Umbilical cord (tissue), 2 donors: ENCODE measurements around the gene DUSP9. TPM values are rescaled to one million over a fixed set of nuclear protein-coding genes. Genes with fewer than 3 reads are reported as not detected.

Source experiments
- DNase-seq: peaks from one replicate; pipeline ENCODE4 v3.0.0-alpha.2; 2015; ENCODE audit warnings: low spot score
- total RNA-seq: library from RNA; depleted of rRNA; stranded (reverse); fragments of >200 nt; gene quantifications from one replicate; pipeline ENCODE4 v1.2.3, GENCODE V29; 2014; ENCODE audit warnings: low replicate concordance; ENCODE audit not compliant: insufficient read depth

DUSP9 gene
- total RNA-seq, 1 donor from 2014 or later, result 6.3 TPM

GRCh38 chrX:153621949-153622598, 24.9 kb upstream of the DUSP9 start:
- no peak for DNase-seq

DNA sequence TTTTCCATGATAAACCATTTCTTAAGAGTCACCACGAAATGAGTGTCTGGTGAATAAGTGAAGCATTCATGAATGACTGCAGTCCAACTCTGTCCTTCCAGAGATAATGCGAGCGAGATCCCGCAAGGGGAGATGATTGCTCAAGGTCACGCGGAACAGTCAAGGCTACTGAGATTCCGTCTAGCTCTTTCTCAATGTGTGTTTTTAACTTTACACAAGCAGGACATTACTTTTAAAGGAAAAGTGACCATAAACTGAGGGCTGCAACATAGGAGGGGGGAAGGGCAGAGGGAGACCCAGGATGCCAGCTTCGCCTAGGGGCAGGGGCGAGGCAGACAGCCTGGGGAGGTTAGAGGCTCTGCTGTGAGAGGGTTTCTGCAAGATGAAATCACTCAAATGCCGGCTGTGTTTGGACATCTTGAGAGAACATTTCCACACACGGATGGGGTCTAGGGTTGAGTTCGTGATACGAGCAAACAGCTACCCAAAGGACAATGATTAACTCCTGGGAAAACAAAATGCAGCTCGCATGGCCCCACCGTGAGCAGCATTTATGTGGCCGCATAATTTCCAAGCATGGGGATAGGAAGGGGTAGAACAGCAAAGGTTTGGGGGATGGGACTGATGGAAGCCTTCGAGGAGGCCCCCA, 24.2 kb upstream of the DUSP9 start:
- no peak for DNase-seq

DNA sequence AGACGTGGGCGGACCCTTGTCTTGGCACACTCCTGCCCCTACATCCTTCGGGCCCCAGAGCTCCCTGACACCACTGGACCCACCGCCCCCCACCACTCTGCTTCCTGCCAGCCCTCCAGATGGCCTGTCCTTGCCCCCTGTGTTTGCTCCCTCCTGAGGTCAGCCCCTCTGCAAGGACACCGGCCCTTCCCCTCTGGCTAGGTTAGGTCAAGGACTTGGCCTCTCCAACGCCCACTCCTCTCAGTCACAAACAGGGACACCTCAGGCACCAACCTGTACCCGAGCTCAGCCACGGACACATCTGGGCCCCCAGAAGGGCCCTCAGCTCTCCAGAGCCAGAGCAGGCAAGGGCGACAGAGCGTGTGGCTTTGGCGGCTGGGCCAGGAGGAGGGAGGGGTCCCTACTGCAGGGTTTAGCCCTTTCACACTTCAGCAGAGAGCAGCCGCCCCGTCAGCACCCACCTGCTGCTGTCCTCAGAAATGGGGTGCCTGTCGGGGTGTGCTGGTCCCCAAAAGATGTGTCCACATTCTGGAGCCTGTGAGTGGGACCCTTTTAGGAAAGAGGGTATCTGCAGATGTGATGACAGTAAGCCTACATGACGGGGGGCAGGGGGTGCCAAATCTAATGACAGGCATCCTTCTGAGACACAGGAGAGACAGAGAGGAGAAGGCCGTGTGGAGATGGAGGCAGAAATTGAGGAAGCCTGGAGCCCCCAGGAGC, 23.5 kb upstream of the DUSP9 start:
- DNase-seq, result no peak

GRCh38 chrX:153624196-153625091, 22.6 kb upstream of the DUSP9 start:
- DNase-seq, result no peak

DNA sequence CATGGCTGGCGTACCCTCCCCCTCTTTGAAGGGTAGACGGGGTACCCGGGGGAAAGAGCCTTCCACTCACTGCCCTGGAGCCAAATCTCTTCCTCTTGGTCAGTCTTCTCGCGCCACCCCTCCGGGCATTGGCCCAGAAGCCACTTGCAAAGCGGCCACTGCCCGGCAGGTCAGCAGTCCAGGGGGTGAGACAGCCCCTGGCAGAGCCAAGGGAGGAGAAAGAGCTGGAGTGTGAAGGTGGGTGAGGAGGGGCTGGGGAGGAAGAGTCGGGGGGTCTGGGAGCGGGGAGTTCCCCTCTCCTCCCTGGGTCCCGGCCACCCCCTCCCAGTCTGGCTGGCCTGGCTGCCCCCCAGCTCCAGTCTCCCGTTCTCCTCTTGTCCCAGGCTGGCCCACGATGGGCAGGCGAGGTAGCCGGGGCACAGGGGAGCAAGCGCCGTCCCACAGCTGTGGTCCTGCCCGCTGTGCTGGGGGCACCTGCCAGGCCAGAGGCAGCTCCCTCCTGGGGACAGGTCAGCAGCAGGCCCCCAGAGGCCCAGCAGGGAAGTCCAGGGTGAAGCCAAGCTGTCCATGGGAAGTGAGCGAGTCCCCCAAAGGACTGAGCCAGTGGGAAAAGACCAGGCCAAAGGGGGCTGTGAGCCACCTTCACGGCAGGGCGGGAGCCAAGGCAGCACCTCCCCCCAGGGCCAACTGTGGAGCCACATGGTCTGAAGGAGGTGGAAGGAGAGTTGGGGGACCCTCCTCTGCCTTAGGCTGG, 21.6 kb upstream of the DUSP9 start:
- DNase-seq, result no peak

DNA sequence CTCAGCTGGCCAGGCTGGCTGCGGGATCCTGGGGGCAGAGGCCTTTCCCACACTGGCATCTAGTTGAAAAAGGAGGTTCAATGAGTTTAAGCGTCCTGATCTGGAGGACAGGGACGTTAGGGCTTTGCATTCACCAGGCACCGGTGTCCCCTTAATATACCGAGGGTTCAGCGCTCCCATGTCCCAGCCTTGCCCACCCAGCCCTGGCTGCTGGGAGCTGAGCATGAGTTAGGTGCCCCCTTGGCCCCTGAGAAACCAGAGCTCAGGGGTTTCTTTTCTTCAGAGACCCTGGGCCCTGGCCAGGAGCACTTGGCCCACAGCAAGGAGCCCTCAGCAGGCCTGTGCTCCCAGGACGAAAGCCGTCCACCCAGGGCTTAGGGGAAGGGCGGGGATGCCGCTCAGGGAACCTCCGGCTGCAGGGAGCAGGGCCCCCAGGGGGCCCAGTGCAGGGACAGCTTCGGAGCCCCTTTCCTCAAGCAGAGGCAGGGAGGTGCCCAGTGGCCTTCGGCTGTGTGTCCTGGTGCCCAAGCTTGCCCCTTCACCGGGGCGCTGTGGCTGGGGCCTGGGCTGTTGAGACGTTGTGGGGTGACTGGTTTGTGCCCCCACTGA, 20.9 kb upstream of the DUSP9 start:
- peak; percentile 76 for DNase-seq

DNA sequence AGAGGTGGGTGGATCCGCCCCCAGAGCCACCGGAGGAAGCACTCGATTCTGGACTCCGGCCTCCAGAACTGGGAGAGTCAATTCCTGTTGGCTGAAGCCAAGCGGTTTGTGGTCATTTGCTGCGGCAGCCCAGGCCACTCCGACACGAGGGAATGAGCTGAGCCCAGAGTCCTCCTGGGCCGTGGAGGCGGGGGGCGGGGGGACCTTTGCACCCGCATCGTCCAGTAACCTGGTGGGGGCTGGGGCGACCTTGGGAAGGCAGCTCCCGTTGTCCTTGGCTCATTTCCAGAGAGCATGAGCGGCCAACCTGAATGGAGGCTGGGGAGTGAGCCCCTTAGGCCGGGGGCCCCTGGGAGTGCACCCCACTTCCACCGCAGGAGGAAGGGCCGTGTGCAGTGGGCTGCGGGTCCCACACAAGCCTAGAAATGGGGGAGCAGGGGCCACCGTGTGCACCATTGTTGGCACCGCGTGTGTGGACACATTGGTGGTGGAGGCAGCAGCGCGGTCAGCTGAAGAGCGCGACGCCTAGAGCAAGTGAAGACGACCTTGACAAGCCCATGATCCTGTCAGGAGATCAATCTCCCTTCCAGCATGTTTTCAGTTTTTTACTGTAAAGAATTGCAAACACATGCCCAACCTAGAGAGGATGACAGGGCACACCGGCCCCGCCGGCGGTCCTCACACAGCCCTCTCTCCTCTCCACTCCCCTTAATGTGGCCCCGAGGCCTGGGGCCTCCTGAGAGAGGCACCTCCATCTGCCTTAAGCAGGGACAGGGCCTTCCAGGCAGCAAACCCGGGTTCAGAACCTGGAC, 19.9 kb upstream of the DUSP9 start:
- DNase-seq, result no peak

DNA sequence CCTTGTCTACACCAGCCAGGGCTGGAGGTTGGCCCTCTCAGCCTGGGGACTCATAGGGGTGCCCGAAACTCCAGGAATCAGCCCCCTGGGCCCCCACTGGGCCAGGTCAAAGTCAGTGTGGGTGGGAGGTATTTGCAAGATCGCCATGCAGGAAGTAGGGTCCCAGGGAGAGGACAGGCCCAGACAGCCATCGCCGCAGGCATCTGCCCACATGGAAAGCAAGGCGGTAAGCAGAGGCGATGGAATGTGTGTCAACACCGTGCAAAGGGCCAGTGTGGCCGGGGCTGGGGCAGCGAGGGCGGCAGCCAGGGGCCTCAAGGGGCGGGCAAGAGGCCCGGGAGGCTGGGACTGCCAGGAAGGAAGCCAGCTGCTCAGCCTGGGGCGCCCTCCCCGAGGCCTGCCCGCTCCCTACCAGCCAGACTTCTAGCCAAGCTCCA, 19.3 kb upstream of the DUSP9 start:
- DNase-seq, result no peak

DNA sequence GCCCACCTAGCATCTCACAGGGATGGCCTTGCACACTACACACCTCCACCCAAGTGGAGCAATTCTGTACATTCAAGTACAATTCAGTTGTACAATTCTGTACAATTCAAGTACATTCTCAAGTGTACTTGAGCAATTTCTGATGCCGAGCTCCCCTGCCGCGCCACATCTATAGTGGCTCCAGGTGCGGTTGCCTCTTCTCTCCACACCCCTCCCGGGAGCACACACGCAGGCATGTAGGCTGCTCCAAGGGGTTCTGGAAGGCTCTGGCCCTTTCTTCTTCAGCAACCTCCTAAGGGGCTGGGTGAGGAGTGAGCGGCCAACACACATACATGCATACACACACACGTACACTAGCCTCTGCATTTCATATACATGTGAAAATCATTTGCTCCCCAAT, 18.9 kb upstream of the DUSP9 start:
- no peak for DNase-seq

DNA sequence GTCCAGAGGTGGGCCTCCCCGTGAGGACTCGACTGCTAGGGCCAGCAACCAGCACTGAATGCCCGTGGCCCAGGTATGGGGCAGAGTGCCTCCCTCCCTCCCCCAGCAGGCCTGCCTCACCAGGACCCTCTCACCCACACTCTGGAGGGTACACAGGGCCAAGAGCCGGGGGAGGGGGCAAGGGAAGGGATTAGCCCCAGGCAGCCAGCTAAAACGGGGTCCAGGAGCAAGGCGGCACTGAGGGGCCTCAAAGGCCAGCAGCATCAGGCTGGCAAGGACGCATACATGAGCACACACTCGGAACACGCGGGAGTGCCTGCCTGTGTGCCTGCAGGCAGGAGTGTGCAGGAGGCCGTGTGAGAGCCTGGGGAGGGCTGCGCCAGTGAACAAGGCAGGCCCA, 18.3 kb upstream of the DUSP9 start:
- DNase-seq, result no peak

GRCh38 chrX:153631346-153631745, 15.7 kb upstream of the DUSP9 start:
- no peak for DNase-seq

- no peak for DNase-seq
These were observed 15.0 kb upstream of the DUSP9 start for GRCh38 chrX:153631907-153632594.

GRCh38 chrX:153632595-153632946, 14.4 kb upstream of the DUSP9 start:
- DNase-seq, result no peak

DNA sequence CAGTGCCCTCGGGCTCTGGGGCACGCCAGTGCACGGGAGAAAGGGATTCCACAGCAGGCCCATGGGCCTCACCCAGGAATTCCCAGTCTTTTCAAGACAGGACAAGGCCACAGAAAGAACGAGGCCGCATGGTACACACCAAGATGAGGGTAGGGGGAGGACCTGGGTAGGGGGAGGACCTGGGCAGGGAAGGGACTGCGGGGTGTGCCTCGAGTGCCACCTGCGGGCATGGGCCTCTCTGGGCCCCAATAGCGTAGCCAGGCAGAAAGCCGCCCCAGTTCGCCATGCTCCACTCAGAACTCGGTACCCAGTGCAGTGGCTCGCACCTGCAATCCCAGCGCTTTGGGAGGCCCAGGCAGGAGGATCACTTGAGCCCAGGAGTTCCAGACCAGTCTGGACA, 14.0 kb upstream of the DUSP9 start:
- no peak for DNase-seq

DNA sequence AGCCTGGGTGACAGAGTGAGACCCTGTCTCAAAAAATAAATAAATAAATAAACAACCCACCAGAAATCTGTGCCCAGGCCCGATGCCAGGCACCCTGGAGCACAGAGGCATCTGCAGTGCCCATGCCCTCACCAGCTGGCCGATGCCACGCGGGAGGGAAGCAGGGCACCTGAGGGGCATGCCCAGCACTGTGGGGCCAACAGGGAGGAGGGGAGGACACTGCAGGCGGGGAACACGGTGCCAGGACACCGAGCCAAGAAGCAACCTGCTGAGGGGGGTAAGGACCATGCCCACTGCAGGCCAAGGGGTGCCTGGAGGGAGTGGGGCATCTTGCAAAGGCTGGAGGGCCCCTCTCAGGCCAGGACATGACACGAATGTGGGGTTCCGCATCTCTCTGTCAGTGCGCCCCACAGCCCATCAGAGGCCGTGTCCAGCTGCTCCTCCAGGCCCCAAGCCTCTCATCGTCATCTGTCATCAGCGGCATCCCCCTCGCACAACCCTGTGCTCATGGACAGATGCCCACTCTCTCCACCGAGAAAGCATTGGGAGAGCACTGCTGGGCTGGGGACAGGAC, 13.3 kb upstream of the DUSP9 start:
- DNase-seq, result no peak

DNA sequence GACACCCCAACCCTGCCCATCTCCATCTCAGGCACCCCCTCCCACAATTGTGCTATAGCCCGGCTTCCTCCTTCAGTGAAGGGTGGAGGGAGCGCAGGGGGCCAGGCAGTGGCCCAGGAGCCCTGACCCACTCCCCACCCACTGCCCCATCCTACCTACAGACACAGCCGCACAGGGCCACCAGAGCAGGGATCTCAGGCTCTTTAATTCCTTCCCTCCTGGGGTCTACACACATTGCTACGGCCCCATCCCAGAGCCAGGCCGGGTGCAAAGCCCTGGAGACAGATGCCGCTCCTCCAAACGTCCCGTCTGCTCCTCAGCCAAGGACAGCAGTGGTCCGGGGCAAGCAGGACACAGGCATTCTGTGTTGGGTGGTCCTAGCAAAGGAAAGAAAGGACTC, 12.8 kb upstream of the DUSP9 start:
- no peak for DNase-seq

GRCh38 chrX:153634832-153635231, 12.2 kb upstream of the DUSP9 start:
- peak; percentile 37 for DNase-seq

DNA sequence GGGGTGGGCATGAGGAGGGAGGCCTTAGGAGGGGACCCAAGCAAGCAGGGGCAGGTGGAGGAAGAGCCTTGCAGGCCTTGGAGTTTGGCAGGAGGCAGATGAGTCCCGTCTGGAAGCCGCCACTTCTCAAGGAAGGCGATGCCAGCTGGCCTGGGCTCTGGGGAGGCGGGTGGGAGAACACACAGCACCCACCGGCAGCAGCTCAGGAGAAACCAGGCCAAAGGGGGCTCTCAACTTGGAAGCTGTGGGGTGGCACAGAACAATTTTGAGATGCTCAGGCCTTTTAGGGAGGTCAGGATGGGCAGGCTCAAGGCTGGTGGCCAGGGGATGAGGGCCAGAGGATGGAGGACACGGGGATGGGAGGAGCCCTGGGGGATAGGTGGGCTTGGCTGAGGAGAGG, 11.6 kb upstream of the DUSP9 start:
- no peak for DNase-seq
